HUDEP-2 (cell line): ENCODE results near the gene APLF.
"Not testable (repeated sequence)": the region's sequence is repeated elsewhere in the genome, so short reads cannot be mapped to it uniquely, and the experiment has no call there.

ENCODE experiments used
- DNase-seq, 76 experiments: peaks; one replicate each; lab custom pipeline; 2025; ENCODE audit not compliant: unreplicated experiment in 76 of 76; lab: John Stamatoyannopoulos, UW

The APLF gene

DNA sequence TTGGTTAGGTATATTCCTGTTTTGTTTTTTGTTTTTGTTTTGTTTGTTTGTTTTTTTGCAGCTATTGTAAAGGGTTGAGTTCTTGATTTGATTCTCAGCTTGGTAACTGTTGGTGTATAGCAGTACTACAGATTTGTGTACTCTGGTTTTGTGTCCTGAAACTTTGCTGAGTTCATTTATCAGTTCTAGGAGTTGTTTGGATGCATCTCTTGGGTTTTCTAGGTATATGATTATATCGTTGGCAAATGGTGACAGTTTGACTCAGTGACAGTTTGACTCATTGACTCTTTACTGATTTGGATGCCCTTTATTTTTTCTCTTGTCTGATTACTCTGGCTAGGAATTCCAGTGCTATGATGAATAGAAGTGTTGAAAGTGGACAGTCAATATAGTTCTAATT is 53.7 kb downstream of the APLF start:
- no peak for DNase-seq

GRCh38 chr2:68526943-68527342 is 59.6 kb downstream of the APLF start:
- DNase-seq: not testable (repeated sequence)

GRCh38 chr2:68527343-68528081 is 60.1 kb downstream of the APLF start:
- not testable (repeated sequence) for DNase-seq

DNA sequence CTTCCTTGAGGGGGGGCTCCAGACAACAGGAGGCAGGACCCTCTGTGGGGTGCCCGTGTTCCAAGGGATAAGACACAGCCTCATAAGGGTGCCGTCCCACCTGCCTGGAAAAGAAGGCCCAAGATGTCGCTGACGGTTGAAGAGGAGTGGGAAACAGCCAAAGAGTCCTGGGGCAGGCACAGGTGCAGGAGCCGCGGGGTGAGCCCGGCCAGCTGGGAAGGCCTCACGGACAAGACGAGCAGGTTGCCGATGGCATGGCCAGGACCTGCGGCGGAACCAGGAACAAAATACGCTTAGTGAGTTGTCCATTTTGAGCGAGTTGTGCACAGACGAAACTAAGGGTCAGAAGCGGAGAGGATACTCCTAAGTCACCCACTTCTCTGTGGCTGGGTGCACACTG is 61.8 kb downstream of the APLF start:
- not testable (repeated sequence) for DNase-seq

DNA sequence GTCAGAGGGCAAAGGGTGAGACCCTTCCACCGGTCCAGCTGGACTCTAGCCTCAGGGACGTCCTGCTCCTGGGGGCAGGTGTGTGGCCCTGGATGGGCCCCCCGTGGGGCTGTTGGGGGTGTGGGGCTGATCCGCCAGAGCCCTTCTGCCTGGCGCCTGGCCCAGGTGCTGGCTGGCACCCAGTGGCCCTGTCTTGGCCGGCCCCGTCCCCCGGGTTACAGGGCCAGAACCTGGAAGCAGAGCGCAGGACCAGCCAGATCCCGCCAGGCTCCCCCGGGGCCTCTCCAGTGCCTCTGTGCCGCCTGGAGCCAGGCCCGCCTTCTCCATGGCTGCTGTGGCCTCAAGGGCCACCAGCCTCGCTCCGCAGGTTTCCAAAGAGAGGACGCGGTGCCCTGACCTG is 62.3 kb downstream of the APLF start:
- not testable (repeated sequence) for DNase-seq

DNA sequence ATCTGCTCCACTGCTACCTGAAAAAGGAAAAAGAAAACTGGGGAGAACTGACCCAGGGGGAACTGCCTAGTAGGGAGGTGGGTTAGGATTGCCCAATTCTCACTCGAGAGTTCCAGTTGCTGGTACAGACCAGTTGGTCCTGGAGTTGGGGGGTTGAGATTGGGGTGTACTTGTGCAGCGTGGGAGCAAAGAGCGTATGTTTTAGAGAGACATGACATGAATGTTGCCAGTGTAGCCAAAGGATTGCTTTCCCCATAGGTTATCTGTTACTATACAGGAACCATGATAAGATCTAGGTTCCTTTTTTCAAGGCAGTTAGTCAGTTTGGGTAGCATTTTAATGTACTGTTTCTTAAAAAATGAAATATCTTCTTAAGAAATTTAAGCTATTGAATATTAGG is 68.6 kb downstream of the APLF start:
- DNase-seq: peak in 18 of 76 experiments; percentile 0 to 49 (median 10)

DNA sequence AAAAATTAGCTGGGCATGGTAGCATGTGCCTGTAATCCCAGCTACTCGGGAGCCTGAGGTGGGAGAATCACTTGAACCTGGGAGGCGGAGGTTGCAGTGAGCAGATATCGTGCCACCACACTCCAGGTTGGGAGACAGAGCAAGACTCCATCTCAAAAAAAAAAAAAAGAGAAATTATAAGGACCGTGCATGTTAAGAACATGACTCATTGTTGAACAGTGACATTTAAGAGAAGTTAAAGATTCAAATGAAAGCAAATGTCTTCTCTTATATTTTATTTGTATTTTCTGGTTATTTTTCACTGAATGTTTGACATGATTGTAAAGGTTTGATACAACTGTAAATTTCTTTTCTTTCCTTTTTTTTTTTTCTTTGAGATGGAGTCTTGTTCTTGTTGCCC is 69.6 kb downstream of the APLF start:
- DNase-seq: no peak

- no peak for DNase-seq
Observed at GRCh38 chr2:68537809-68538208, 70.4 kb downstream of the APLF start.

GRCh38 chr2:68544811-68545210 is 77.4 kb downstream of the APLF start:
- DNase-seq: no peak

DNA sequence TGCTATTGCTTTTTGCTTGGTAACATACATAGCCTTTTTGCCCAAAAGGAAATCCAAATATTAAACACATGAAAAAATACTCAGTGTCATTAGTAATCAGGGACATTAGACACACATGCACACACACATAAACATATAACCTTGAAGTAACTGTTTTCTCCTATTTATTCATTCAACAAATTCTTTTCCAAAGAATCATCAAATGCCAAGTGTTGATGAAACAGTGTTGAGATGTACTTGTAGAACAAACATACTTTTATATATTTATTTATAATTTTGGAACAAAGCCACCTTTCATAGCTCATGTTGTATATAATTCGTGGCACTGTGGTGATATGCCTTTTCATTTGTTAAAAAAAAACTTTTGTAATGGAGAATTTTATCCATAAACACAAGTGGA is 81.0 kb downstream of the APLF start:
- no peak for DNase-seq

DNA sequence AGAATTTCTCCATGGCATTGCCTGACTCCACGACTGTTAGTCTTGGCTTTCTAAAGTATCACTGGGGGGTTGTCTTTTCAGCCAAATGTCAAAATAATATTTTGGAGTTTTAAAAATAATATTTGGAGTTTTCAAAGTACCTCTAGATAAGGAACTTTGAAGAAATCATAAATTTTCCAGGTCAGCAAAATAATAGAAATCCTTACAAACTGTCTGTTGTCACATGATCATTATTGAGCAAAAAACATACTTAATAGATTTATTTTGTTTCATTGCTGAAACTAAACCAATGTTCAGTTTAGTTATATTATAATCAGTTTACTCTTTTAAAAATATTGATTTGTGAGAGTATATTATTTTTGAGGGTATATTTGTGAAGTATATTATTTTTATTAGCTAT is 85.7 kb downstream of the APLF start:
- no peak for DNase-seq

- DNase-seq: not testable (repeated sequence)
Observed at GRCh38 chr2:68555425-68556206, 88.2 kb downstream of the APLF start.

DNA sequence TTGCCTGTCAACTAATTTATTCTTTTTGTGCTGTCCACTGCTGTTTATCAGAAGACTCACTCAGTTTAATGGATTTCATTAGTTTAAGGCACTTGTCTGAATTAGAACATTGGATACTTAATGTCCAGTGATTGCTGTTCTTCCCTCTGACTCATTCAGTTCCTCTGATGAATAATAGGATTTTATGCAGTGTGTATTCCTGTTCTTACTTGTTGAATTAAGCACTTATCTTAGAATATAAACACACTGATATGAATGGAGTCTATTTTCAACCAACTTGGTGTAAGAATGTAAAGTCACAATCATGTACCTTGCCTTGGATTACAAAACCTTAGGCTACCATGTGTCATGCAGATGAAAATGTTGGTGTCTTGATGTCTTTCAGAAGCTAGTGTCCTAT is 89.0 kb downstream of the APLF start:
- peak in 1 of 76 experiments; percentile 1 for DNase-seq

- no peak for DNase-seq
Observed at GRCh38 chr2:68558576-68558975, 91.2 kb downstream of the APLF start.

GRCh38 chr2:68559692-68560091 is 92.3 kb downstream of the APLF start:
- DNase-seq: no peak

DNA sequence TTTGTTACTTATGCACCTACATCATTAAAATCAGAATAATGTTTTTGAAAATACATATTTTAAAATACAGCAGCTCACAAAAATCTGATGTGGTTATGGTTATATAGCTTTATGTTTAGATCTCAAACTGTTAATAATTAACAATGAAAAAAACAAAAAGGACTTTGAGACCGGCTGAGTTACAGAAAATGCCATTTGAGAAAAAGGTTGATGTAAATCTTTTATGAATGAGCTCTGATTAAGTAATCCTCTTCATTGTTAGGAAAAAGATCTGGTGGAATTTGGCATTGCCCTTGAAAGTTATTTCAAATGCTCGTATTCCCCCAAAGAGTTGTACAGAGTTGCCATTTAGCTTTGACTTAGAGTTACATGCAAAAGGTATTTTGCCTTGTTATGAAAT is 93.2 kb downstream of the APLF start:
- DNase-seq: no peak

- no peak for DNase-seq
Observed at GRCh38 chr2:68561372-68561771, 94.0 kb downstream of the APLF start.

DNA sequence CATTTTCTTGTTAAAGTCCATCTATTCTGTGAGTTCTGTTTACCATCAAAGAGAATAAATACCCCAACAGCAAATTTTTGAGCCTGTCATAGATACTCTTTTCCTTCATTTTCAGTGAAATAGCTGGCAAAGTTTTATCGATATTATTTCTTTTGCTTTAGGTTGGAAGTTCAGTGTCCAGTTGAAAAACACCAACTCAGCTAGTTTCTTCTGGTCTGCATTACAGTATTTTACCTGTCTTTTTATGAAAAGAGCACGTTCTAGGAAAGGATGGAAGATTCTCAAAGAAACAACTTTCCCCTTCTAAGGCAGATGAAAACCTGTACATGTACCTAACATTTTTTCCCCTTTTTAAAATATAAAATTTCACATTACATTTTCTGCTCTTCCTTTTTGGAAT is 95.5 kb downstream of the APLF start:
- no peak for DNase-seq

DNA sequence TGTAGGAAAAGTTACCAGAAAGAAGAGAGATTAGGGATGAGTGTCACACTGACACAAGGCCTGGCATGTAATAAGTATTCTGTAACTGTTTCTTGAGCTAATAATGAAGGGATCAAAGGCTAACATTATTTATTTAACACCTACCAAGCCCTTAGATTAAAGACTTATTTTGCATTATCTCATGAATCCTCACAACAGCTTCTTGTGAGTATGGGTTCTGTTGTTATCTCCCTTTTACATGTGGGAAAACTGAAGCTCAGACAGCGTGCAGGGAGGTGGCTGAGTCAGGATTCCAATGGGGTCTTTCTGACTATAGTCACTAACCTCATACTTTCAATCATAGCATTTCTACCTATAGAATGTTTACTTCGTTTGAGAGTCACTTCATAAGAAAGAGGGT is 97.0 kb downstream of the APLF start:
- peak in 32 of 76 experiments; percentile 0 to 50 (median 18) for DNase-seq

- DNase-seq: no peak
Observed at GRCh38 chr2:68565273-68565672, 97.9 kb downstream of the APLF start.

DNA sequence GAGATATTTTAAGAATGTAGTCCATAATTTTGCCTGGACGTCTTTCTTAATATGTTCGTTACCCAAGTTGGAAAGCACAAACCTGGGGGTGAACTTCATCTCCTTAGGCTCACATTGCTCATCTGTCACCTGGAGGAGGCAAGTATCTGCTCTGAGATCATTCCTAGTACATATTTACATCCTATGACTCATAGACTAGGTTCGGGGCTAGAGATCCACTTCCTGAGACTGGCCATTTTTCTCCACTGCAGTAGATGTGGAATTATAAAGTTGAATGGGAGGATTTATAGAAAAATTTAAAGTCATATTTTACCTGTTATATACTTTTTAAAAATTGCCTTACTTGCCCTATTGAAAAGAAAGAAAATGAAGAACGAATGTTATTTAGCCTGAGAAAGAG is 98.5 kb downstream of the APLF start:
- DNase-seq: peak in 3 of 76 experiments; percentile 2 to 16 (median 7)

DNA sequence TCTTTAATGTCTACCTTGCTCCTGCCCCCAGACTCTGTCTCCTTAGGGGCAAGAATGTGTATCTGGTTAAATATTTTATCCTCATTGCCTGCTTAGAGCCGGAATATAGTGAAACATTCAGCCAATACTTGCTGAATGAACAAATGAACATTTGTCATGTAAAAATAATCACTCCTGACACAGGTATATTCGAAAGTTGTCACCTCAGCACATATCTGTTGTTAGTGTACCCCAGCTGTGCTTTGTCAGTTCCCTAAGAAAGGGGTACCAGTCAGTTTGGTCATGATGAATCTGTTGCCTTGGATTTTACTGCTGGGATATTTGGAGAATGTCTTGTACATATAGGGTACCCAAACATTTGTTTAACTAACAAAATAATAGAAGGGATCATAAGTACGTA is 99.0 kb downstream of the APLF start:
- DNase-seq: no peak
